K562 (cell line): ENCODE results near the gene CDH20. TPM values are rescaled to one million over a fixed set of nuclear protein-coding genes. Genes with fewer than 3 reads are reported as not detected.
"Not testable (repeated sequence)": the region's sequence is repeated elsewhere in the genome, so short reads cannot be mapped to it uniquely, and the experiment has no call there.

Source experiments
- ATAC-seq: fragments of 200-7000 bp; cut with Tn5 transposase; 3 replicates; pipeline ENCODE4 v1.9.1; 2020; ENCODE audit warnings: moderate library complexity
- BruUV-seq: library from RNA; stranded (reverse); fragments of 400-500 nt; replicated peaks from 2 replicates; lab custom pipeline; 2021; lab: Mats Ljungman, UMichigan
- CTCF ChIA-PET: fragments of 300-600 bp; formaldehyde crosslinking; extraction: SDS; loops from one replicate; lab custom pipeline; 2021; ENCODE audit warnings: low intra/inter-chr PET ratio; lab: Yijun Ruan, JAX
- POLR2A ChIA-PET: fragments of 300-600, 350-650 bp; sonication (Branson Sonifier 250); formaldehyde crosslinking; extraction: SDS; loops from one replicate; lab custom pipeline; 2021; ENCODE audit warnings: antibody characterized with exemption, inconsistent platforms; lab: Yijun Ruan, JAX
- DNase-seq, 4 experiments: peaks; one replicate each; pipeline versions ENCODE4 v3.0.0 to v3.0.0-alpha.2; 2011 to 2018; ENCODE audit warnings: low spot score in 3 of 4, mixed read lengths in 3 of 4; ENCODE audit errors: extremely low read depth in 1 of 4
- FAIRE-seq: peaks from 2 replicates; lab custom pipeline; 2011; peaks lifted over from hg19 to GRCh38; lab: Jason Lieb, UNC
- H2AFZ ChIP-seq: 2 replicates; pipeline ENCODE4 v1.6.0; 2011; ENCODE audit warnings: low read depth, low read length, control low read depth, inconsistent platforms
- H3K27ac ChIP-seq: fragments of 200-600 bp; 3 replicates; pipeline ENCODE4 v1.8.0; 2011; ENCODE audit warnings: low read depth, mild to moderate bottlenecking, control low read depth, inconsistent platforms, low read length, moderate library complexity, mixed read lengths; ENCODE audit errors: extremely low read depth
- H3K27me3 ChIP-seq, 2 experiments: fragments of 300-600 bp in 1 of 2; 2 replicates in 1 of 2; 3 replicates in 1 of 2; pipeline versions ENCODE4 v1.6.0 to v1.8.0; 2011; ENCODE audit warnings: inconsistent platforms in 2 of 2, low read length in 2 of 2, mild to moderate bottlenecking in 1 of 2, mixed read lengths in 1 of 2, moderate library complexity in 1 of 2; ENCODE audit not compliant: control insufficient read depth in 2 of 2, insufficient read depth in 2 of 2
- H3K36me3 ChIP-seq: fragments of 300-600 bp; 3 replicates; pipeline ENCODE4 v1.8.0; 2011; ENCODE audit warnings: mild to moderate bottlenecking, low read length, inconsistent platforms; ENCODE audit not compliant: control insufficient read depth, insufficient read depth
- H3K4me1 ChIP-seq, 2 experiments: fragments of 200-600 bp in 1 of 2; replicated peaks in 1 of 2; 2 replicates in 1 of 2; 3 replicates in 1 of 2; pipeline versions ENCODE4 v1.5.1 to v1.8.0; 2011; ENCODE audit warnings: inconsistent platforms in 2 of 2, low read length in 2 of 2, mild to moderate bottlenecking in 1 of 2, mixed read lengths in 1 of 2, moderate library complexity in 1 of 2; ENCODE audit not compliant: control insufficient read depth in 2 of 2, insufficient read depth in 2 of 2
- H3K4me2 ChIP-seq: 2 replicates; pipeline ENCODE4 v1.6.1; 2011; ENCODE audit warnings: low read length, control low read depth, inconsistent platforms, mixed read lengths; ENCODE audit not compliant: insufficient read depth
- H3K4me3 ChIP-seq: fragments of 200-600 bp; sonication (generic), shearing (Covaris generic); 2 replicates; pipeline ENCODE4 v1.5.1; 2016; ENCODE audit warnings: control low read depth, inconsistent platforms
- H3K79me2 ChIP-seq: fragments of 200-600 bp; 3 replicates; pipeline ENCODE4 v1.8.0; 2011; ENCODE audit warnings: low read length, inconsistent platforms; ENCODE audit not compliant: control insufficient read depth, insufficient read depth
- H3K9ac ChIP-seq, 2 experiments: 2 replicates each; pipeline versions ENCODE4 v1.6.0 to v1.6.1; 2011; ENCODE audit warnings: low read depth in 2 of 2, low read length in 2 of 2, control low read depth in 1 of 2, inconsistent platforms in 1 of 2, mild to moderate bottlenecking in 1 of 2, mixed read lengths in 1 of 2; ENCODE audit not compliant: insufficient read depth in 1 of 2
- H3K9me1 ChIP-seq: one replicate; pipeline ENCODE4 v1.6.0; 2011; ENCODE audit warnings: inconsistent platforms, mild to moderate bottlenecking, low read length, moderate library complexity; ENCODE audit not compliant: control insufficient read depth, insufficient read depth
- H3K9me3 ChIP-seq: replicated peaks from 2 replicates; pipeline ENCODE4 v1.5.1; 2011; ENCODE audit warnings: low read depth, low read length, inconsistent platforms; ENCODE audit not compliant: control insufficient read depth, insufficient read depth
- H4K20me1 ChIP-seq: replicated peaks from 2 replicates; pipeline ENCODE4 v1.6.1; 2011; ENCODE audit warnings: low read length, inconsistent platforms, mixed read lengths; ENCODE audit not compliant: control insufficient read depth, insufficient read depth
- ATF6 ChIP-seq: sonication (generic); formaldehyde crosslinking; IDR thresholded peaks from 2 replicates; pipeline ENCODE4 v1.4.0; 2020; ENCODE audit warnings: mild to moderate bottlenecking, missing genetic modification reagents
- CHCHD3 ChIP-seq: fragments of 250-450 bp; sonication (Bioruptor Pico); IDR thresholded peaks from 2 replicates; pipeline ENCODE4 v2.1.2; 2022; ENCODE audit warnings: mild to moderate bottlenecking
- CHD2 ChIP-seq: IDR thresholded peaks from 2 replicates; pipeline ENCODE4 v1.6.1; 2011; ENCODE audit warnings: low read depth, low read length
- MAFG ChIP-seq: fragments of 450-650 bp; conservative IDR thresholded peaks from 2 replicates; pipeline ENCODE4 v1.6.1; 2016; ENCODE audit warnings: missing genetic modification characterization, missing compliant biosample characterization
- NFE2 ChIP-seq: IDR thresholded peaks from 2 replicates; pipeline ENCODE4 v1.6.1; 2014; ENCODE audit warnings: antibody characterized with exemption, low read depth
- SAFB2 ChIP-seq: fragments of 200-400 bp; formaldehyde crosslinking; IDR thresholded peaks from 2 replicates; pipeline ENCODE4 v1.6.1; 2018; ENCODE audit warnings: borderline replicate concordance, low read length, low read depth, moderate library complexity; ENCODE audit not compliant: severe bottlenecking
- ZNF175 ChIP-seq: fragments of 200-800 bp; sonication (Bioruptor generic); IDR thresholded peaks from 2 replicates; pipeline ENCODE4 v1.6.1; 2016; ENCODE audit warnings: low read depth, mild to moderate bottlenecking, missing genetic modification characterization, missing compliant biosample characterization
- WGBS: fragments of 100-300 bp; shearing (Covaris generic); methylation state at CpG from one replicate; pipeline ENCODE4 v1.1.6; 2016; ENCODE audit warnings: low coverage, mixed read lengths; ENCODE audit not compliant: insufficient coverage; ENCODE audit errors: missing lambda C conversion rate; 5-methylcytosine and 5-hydroxymethylcytosine counted together
- in situ Hi-C: fragments of 300-500 bp; cut with MboI; formaldehyde crosslinking; loops from 4 replicates; pipeline ENCODE4 v1.15.0; 2018; ENCODE audit warnings: inconsistent platforms, mixed read lengths
- intact Hi-C: fragments of 100-400 bp; cut with micrococcal nuclease; formaldehyde crosslinking; loops from 2 replicates; pipeline ENCODE4 v1.14.2; 2022
- polyA plus RNA-seq, 8 experiments: library from polyadenylated mRNA; depleted of rRNA in 4 of 8; stranded (reverse) in 5 of 8; unstranded in 3 of 8; fragments of >200 nt; fragmentation: Nextera tagmentation in 2 of 8; fragmentation: Illumina TruSeq in 1 of 8; extraction: Ambion mirVana in 2 of 8; extraction: Trizol in 1 of 8; gene quantifications; 2 replicates each; pipeline versions ENCODE4 v1.2.1 to v1.2.3, GENCODE V29; 2011 to 2014; ENCODE audit warnings: inconsistent platforms in 1 of 8, missing spikeins in 1 of 8
- total RNA-seq, 7 experiments: library from RNA; depleted of rRNA in 6 of 7; stranded (reverse); fragments of >200 nt in 6 of 7; fragmentation: Illumina TruSeq in 2 of 7; extraction: Trizol in 2 of 7; gene quantifications; 2 replicates each; pipeline versions ENCODE4 v1.2.1 to v1.2.3, GENCODE V29; 2011 to 2021; ENCODE audit warnings: low replicate concordance in 1 of 7
- TF ChIP-seq, protein P1 (sequence below), 2 experiments: fragments of 150-350 bp in 1 of 2; IDR thresholded peaks; 2 replicates each; pipeline ENCODE4 v1.6.1; 2012 to 2016; ENCODE audit warnings: low read depth in 2 of 2, low read length in 2 of 2, mild to moderate bottlenecking in 1 of 2, moderate library complexity in 1 of 2

The CDH20 gene
- total and polyA plus RNA-seq, 9 of the 15 experiments (the other 6 are each of a cell fraction or from before 2014, with no cell fraction given) = not detected

DNA sequence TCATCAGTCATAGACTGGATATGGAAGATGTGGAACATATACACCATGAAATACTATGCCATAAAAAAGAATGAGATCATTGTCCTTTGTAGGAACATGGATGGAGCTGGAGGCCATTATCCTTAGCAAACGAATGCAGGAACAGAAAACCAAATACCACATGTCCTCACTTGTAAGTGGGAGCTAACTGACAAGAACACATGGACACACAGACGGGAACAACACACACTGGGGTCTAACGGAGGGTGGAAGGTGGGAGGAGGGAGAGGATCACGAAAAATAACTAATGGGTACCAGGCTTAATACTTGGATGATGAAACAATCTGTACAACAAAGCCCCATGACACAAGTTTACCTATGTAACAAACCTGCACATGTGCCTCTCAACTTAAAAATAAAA, 36.4 kb downstream of the CDH20 start:
- H4K20me1 ChIP-seq, FAIRE-seq: not testable (repeated sequence)

DNA sequence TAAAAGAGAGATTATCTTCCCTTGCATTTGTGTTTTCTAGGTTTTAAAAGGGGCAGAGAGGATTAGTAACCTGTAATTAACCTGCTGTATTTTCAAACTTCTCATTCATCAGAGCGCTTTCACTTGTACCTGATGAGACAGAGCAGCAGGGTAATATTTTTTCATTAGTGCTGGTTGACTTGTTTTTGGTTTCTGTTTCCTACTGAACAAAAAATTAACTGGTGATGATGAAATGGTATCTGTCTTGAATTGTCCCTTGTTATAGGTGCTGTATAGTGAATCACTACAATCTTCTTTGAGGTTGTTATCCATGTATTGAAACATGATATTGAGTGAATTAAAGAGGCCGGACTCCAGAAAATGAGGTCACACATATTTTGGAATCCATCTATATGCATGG, 37.9 kb downstream of the CDH20 start:
- TF ChIP-seq CHD2 = no peak
- no peak for TF ChIP-seq ATF6 (CRISPR knock-in tag)
- TF ChIP-seq, protein P1, sequence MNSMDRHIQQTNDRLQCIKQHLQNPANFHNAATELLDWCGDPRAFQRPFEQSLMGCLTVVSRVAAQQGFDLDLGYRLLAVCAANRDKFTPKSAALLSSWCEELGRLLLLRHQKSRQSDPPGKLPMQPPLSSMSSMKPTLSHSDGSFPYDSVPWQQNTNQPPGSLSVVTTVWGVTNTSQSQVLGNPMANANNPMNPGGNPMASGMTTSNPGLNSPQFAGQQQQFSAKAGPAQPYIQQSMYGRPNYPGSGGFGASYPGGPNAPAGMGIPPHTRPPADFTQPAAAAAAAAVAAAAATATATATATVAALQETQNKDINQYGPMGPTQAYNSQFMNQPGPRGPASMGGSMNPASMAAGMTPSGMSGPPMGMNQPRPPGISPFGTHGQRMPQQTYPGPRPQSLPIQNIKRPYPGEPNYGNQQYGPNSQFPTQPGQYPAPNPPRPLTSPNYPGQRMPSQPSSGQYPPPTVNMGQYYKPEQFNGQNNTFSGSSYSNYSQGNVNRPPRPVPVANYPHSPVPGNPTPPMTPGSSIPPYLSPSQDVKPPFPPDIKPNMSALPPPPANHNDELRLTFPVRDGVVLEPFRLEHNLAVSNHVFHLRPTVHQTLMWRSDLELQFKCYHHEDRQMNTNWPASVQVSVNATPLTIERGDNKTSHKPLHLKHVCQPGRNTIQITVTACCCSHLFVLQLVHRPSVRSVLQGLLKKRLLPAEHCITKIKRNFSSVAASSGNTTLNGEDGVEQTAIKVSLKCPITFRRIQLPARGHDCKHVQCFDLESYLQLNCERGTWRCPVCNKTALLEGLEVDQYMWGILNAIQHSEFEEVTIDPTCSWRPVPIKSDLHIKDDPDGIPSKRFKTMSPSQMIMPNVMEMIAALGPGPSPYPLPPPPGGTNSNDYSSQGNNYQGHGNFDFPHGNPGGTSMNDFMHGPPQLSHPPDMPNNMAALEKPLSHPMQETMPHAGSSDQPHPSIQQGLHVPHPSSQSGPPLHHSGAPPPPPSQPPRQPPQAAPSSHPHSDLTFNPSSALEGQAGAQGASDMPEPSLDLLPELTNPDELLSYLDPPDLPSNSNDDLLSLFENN (IDR thresholded peaks at IDR 0.05; ENCODE audit: low read depth in 2 of 2, low read length in 2 of 2) = no peak
- TF ChIP-seq MAFG (tag) = no peak
- TF ChIP-seq NFE2 = no peak
- TF ChIP-seq CHCHD3 (CRISPR knock-in tag) = no peak
- TF ChIP-seq SAFB2 = no peak
- TF ChIP-seq ZNF175 (CRISPR knock-in tag) = no peak
- H3K9me3 ChIP-seq = no peaks in the 10 kb centered on the region
- no peaks in the 10 kb centered on the region for H4K20me1 ChIP-seq
- no peak overlapping the region for H2AFZ ChIP-seq
- POLR2A ChIA-PET = no interaction called here
- ATAC-seq (no peak), FAIRE-seq (no peak), DNase-seq (no peak)
- 0% methylated on average over 2 of the region's 2 CpGs for WGBS
- H3K9me1 ChIP-seq = no peaks in the 10 kb centered on the region
- no peaks in the 10 kb centered on the region for H3K36me3 ChIP-seq
- H3K4me3 ChIP-seq = no peak overlapping the region
- no peaks in the 10 kb centered on the region for H3K27me3 ChIP-seq
- no TSS peak for BruUV-seq
- H3K4me1 ChIP-seq = no peaks in the 10 kb centered on the region
- intact Hi-C loops = no loop called here
- in situ Hi-C loops = no loop called here
- no peak overlapping the region for H3K9ac ChIP-seq
- H3K79me2 ChIP-seq = no peaks in the 10 kb centered on the region
- CTCF ChIA-PET = no interaction called here
- no peak overlapping the region for H3K4me2 ChIP-seq
- no peak overlapping the region for H3K27ac ChIP-seq

More for the DNA sequence above, 36.4 kb downstream of the CDH20 start:
- H3K9me3 ChIP-seq, H2AFZ ChIP-seq, intact Hi-C loops, H3K4me2 ChIP-seq, DNase-seq, CTCF ChIA-PET, BruUV-seq, H3K36me3 ChIP-seq, ATAC-seq, H3K4me3 ChIP-seq, in situ Hi-C loops, H3K27me3 ChIP-seq, H3K9me1 ChIP-seq, H3K4me1 ChIP-seq, H3K27ac ChIP-seq, POLR2A ChIA-PET, H3K79me2 ChIP-seq, H3K9ac ChIP-seq: not testable (repeated sequence)
- 0% methylated on average over 4 of the region's 4 CpGs for WGBS
